Activated CD4-positive, alpha-beta memory T cell treated with anti-CD3 and anti-CD28 coated beads, Interleukin-2, amount 10 ng/mL, durations not matched to agents 7 days and 5 days (primary cell): ENCODE measurements around the gene KRT4. TPM values are rescaled to one million over a fixed set of nuclear protein-coding genes. Genes with fewer than 3 reads are reported as not detected.
A peak's percentile ranks its signal among the peaks of the same experiment; 100 is the strongest.

Experiments used
- CTCF ChIA-PET: fragments of 350-600 bp; sonication (Branson Sonifier 250); formaldehyde crosslinking; loops from one replicate; lab custom pipeline; 2021; ENCODE audit warnings: antibody characterized with exemption, inconsistent platforms; lab: Charles Lee
- POLR2A ChIA-PET: fragments of 350-600 bp; sonication (Branson Sonifier 250); formaldehyde crosslinking; loops from one replicate; lab custom pipeline; 2021; ENCODE audit warnings: antibody characterized with exemption; lab: Charles Lee
- DNase-seq: peaks from one replicate; pipeline ENCODE4 v3.0.0-alpha.2; 2020
- H3K27ac Mint-ChIP-seq: one replicate; pipeline ENCODE4 v1.8.0; 2021; ENCODE audit warnings: mild to moderate bottlenecking, mixed read lengths
- H3K27me3 Mint-ChIP-seq: one replicate; pipeline ENCODE4 v1.8.0; 2021; ENCODE audit warnings: mixed read lengths
- H3K36me3 Mint-ChIP-seq: one replicate; pipeline ENCODE4 v1.8.0; 2021; ENCODE audit warnings: low read depth, mixed read lengths
- H3K4me1 Mint-ChIP-seq: one replicate; pipeline ENCODE4 v1.8.0; 2021; ENCODE audit warnings: mixed read lengths
- H3K4me3 Mint-ChIP-seq: one replicate; pipeline ENCODE4 v1.8.0; 2021; ENCODE audit warnings: mild to moderate bottlenecking, mixed read lengths
- H3K9me3 Mint-ChIP-seq: one replicate; pipeline ENCODE4 v1.8.0; 2021; ENCODE audit warnings: mixed read lengths
- total RNA-seq, 2 experiments: library from RNA; stranded (reverse); gene quantifications; one replicate each; pipeline ENCODE4 v1.2.3, GENCODE V29; 2021

Gene KRT4
- total RNA-seq, 2 experiments from 2014 or later = not detected

GRCh38 chr12:52846356-52846970 lies 32.5 kb upstream of the KRT4 start:
- CTCF ChIA-PET = no interaction called here
- H3K27me3 Mint-ChIP-seq = peaks cover 8% of the 10 kb centered on the region
- H3K4me1 Mint-ChIP-seq = no peaks in the 10 kb centered on the region
- H3K36me3 Mint-ChIP-seq = no peaks in the 10 kb centered on the region
- DNase-seq = no peak
- no peak overlapping the region for H3K27ac Mint-ChIP-seq
- H3K9me3 Mint-ChIP-seq = no peaks in the 10 kb centered on the region
- H3K4me3 Mint-ChIP-seq = no peak overlapping the region
- POLR2A ChIA-PET = no interaction called here

GRCh38 chr12:52845946-52846345 lies 32.0 kb upstream of the KRT4 start:
- POLR2A ChIA-PET = no interaction called here
- H3K27me3 Mint-ChIP-seq = peaks cover 8% of the 10 kb centered on the region
- no peak overlapping the region for H3K4me3 Mint-ChIP-seq
- H3K27ac Mint-ChIP-seq = no peak overlapping the region
- no peak for DNase-seq
- H3K4me1 Mint-ChIP-seq = no peaks in the 10 kb centered on the region
- H3K9me3 Mint-ChIP-seq = no peaks in the 10 kb centered on the region
- CTCF ChIA-PET = no interaction called here
- H3K36me3 Mint-ChIP-seq = no peaks in the 10 kb centered on the region

- POLR2A ChIA-PET = no interaction called here
- H3K4me1 Mint-ChIP-seq = no peaks in the 10 kb centered on the region
- H3K36me3 Mint-ChIP-seq = no peaks in the 10 kb centered on the region
- no peak for DNase-seq
- no peaks in the 10 kb centered on the region for H3K9me3 Mint-ChIP-seq
- CTCF ChIA-PET = no interaction called here
- H3K4me3 Mint-ChIP-seq = no peak overlapping the region
- no peak overlapping the region for H3K27ac Mint-ChIP-seq
- H3K27me3 Mint-ChIP-seq = peaks cover 5% of the 10 kb centered on the region
Observed at GRCh38 chr12:52844386-52844785, 30.5 kb upstream of the KRT4 start.

- no peak overlapping the region for H3K27ac Mint-ChIP-seq
- CTCF ChIA-PET = interaction anchor here (1.6 kb wide), 1 partner anchor 30 kb away, joined by 5 read pairs; no protein-coding TSS in a partner anchor
- peaks cover 19% of the 10 kb centered on the region for H3K4me1 Mint-ChIP-seq
- H3K27me3 Mint-ChIP-seq = peaks cover 6% of the 10 kb centered on the region
- POLR2A ChIA-PET = no interaction called here
- H3K36me3 Mint-ChIP-seq = no peaks in the 10 kb centered on the region
- no peak for DNase-seq
- no peaks in the 10 kb centered on the region for H3K9me3 Mint-ChIP-seq
- no peak overlapping the region for H3K4me3 Mint-ChIP-seq
Observed at GRCh38 chr12:52839436-52840105, 25.7 kb upstream of the KRT4 start.

- Mint-ChIP-seq H3K9me3 (no peaks in the 10 kb centered on the region), H3K4me3 (no peak overlapping the region), H3K27me3 (peaks cover 6% of the 10 kb centered on the region), H3K4me1 (peaks cover 19% of the 10 kb centered on the region), H3K36me3 (no peaks in the 10 kb centered on the region), H3K27ac (no peak overlapping the region)
- ChIA-PET CTCF (no interaction called here), POLR2A (no interaction called here)
- DNase-seq = no peak
Observed at GRCh38 chr12:52838609-52839435, 24.9 kb upstream of the KRT4 start.

- ChIA-PET POLR2A (no interaction called here), CTCF (no interaction called here)
- peaks cover 19% of the 10 kb centered on the region for H3K4me1 Mint-ChIP-seq
- DNase-seq = no peak
- H3K27me3 Mint-ChIP-seq = peaks cover 6% of the 10 kb centered on the region
- no peak overlapping the region for H3K27ac Mint-ChIP-seq
- no peaks in the 10 kb centered on the region for H3K9me3 Mint-ChIP-seq
- H3K4me3 Mint-ChIP-seq = no peak overlapping the region
- no peaks in the 10 kb centered on the region for H3K36me3 Mint-ChIP-seq
Observed at GRCh38 chr12:52837781-52838608, 24.1 kb upstream of the KRT4 start.

GRCh38 chr12:52837413-52837741 lies 23.5 kb upstream of the KRT4 start:
- Mint-ChIP-seq H3K27me3 (peaks cover 6% of the 10 kb centered on the region), H3K36me3 (no peaks in the 10 kb centered on the region), H3K4me3 (no peak overlapping the region), H3K27ac (no peak overlapping the region), H3K9me3 (no peaks in the 10 kb centered on the region), H3K4me1 (peaks cover 19% of the 10 kb centered on the region)
- no peak for DNase-seq
- POLR2A ChIA-PET = no interaction called here
- CTCF ChIA-PET = no interaction called here

GRCh38 chr12:52836491-52837412 lies 22.8 kb upstream of the KRT4 start:
- Mint-ChIP-seq H3K27me3 (peaks cover 6% of the 10 kb centered on the region), H3K4me1 (peaks cover 19% of the 10 kb centered on the region), H3K36me3 (no peaks in the 10 kb centered on the region), H3K4me3 (no peak overlapping the region), H3K9me3 (no peaks in the 10 kb centered on the region), H3K27ac (peak overlapping the region; percentile 22)
- DNase-seq = no peak
- CTCF ChIA-PET = no interaction called here
- POLR2A ChIA-PET = no interaction called here

GRCh38 chr12:52836042-52836466 lies 22.1 kb upstream of the KRT4 start:
- ChIA-PET POLR2A (no interaction called here), CTCF (no interaction called here)
- no peaks in the 10 kb centered on the region for H3K36me3 Mint-ChIP-seq
- peak overlapping the region; percentile 22 for H3K27ac Mint-ChIP-seq
- H3K4me3 Mint-ChIP-seq = no peak overlapping the region
- H3K4me1 Mint-ChIP-seq = peaks cover 19% of the 10 kb centered on the region
- peak; percentile 43 for DNase-seq
- H3K9me3 Mint-ChIP-seq = no peaks in the 10 kb centered on the region
- H3K27me3 Mint-ChIP-seq = peaks cover 4% of the 10 kb centered on the region

GRCh38 chr12:52835271-52836041 lies 21.5 kb upstream of the KRT4 start:
- DNase-seq = no peak
- Mint-ChIP-seq H3K4me1 (peaks cover 19% of the 10 kb centered on the region), H3K4me3 (no peak overlapping the region), H3K9me3 (no peaks in the 10 kb centered on the region), H3K36me3 (no peaks in the 10 kb centered on the region), H3K27ac (peak overlapping the region; percentile 22), H3K27me3 (peaks cover 4% of the 10 kb centered on the region)
- ChIA-PET POLR2A (no interaction called here), CTCF (no interaction called here)

- DNase-seq = no peak
- peaks cover 19% of the 10 kb centered on the region for H3K4me1 Mint-ChIP-seq
- H3K9me3 Mint-ChIP-seq = no peaks in the 10 kb centered on the region
- H3K36me3 Mint-ChIP-seq = no peaks in the 10 kb centered on the region
- H3K27me3 Mint-ChIP-seq = peaks cover 8% of the 10 kb centered on the region
- H3K4me3 Mint-ChIP-seq = no peak overlapping the region
- CTCF ChIA-PET = no interaction called here
- H3K27ac Mint-ChIP-seq = no peak overlapping the region
- POLR2A ChIA-PET = no interaction called here
Observed at GRCh38 chr12:52834727-52835001, 20.7 kb upstream of the KRT4 start.
